NCI-H69 (cell line): ENCODE results near the gene BAX.

Source experiments
- DNase-seq: peaks from one replicate; lab custom pipeline; 2025; lab: John Stamatoyannopoulos, UW

The BAX gene

DNA sequence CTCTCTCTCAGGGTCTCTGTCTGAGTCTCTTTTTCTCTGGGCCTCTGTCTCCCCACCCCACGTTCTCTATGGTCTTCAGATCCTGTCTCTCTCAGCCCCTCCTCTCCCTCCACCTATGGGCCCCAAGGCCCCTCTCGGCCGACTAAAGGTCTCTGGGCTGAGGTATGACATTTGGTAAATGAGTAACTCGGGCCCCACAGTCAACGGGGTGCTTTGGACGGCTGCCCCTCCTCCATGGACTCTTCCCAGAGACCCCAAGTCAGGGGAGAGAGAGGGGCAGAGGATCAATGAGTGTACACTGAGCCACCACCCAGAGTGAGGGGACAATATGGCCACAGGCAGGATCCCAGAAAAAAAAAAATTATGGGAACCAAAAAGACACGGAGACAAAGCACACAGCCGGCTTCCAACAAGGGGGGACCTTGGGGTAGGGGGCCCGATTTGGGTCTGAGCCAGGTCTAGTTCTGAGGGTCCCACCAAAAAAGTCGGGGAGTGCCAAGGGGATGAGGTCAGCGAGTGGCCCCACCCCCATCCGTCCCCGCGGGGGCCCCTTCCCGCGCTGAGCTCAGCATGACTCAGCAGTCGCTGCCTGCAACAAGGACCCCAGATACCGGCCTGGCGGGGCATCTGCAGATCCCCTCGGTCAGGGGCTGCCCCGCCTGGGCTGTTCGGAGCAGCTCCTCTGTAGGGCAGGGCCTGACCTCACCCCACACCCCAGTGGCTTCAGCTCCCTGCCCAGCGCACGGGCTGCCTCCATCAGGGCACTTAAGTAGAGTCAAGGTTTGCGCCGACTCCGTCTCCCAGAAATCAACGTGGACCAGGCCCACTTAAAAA, 8.9 kb downstream of the BAX start:
- peak; percentile 50 for DNase-seq

DNA sequence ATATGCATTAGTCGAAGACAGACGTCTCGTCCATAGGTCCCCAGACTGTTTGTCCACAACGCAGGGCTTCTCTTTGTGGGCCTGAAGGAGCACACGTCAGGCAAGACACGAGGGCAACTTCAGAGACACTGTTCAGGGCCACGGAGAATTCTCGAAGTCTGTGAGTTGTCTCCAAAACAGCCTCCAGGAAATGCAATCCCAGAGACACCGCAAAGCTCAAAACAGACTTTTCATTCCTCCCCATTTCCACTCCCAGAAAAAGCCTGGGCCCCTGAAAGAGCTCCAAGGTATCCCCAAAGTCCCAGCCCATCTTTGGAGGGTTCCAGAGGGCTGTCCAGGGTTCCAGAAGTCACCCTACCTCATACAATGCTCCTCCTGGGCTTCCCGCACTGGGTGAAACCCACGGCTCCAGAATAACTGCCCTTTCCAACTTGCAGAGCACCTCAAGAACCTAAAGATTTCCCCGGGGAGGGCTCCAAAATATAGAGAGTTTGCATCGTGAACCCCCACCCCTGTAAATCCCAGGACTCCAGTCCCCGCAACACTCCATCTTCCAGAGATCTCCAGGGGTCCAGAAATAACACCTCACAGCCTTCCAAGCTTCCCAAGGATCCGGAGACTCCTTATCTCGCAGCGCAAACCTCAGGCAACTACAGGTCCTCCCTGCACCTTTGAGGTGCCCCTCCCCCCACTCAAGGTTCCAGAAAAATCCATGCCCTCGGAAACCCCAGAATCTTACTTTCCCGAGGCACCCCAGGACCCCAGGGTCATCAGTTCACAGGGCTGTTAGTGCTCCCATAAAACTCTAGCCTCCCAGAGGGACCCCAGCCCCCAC, 9.7 kb downstream of the BAX start:
- peak; percentile 61 for DNase-seq

DNA sequence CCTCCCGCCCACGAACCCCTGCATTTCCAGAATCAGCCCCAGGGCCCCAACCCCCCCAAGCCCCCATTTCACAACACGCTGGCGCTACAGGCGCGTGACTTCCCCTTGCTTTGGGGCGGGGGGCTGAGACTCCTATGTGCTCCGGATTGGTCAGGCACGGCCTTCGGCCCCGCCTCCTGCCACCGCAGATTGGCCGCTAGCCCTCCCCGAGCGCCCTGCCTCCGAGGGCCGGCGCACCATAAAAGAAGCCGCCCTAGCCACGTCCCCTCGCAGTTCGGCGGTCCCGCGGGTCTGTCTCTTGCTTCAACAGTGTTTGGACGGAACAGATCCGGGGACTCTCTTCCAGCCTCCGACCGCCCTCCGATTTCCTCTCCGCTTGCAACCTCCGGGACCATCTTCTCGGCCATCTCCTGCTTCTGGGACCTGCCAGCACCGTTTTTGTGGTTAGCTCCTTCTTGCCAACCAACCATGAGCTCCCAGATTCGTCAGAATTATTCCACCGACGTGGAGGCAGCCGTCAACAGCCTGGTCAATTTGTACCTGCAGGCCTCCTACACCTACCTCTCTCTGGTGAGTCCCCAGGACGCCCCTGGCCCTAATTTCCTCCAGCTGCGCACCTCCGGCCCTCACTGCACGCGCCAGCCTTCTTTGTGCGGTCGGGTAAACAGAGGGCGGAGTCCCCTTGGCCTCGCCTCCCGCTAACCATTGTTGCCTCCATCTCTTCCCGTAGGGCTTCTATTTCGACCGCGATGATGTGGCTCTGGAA, 10.5 kb downstream of the BAX start, which contains the start of gene FTL:
TSS of gene FTL (plus strand) at position 270 of the 766 bp plus-strand sequence. CDS start at position 469, 199 bp downstream.
- peak; percentile 97 for DNase-seq

DNA sequence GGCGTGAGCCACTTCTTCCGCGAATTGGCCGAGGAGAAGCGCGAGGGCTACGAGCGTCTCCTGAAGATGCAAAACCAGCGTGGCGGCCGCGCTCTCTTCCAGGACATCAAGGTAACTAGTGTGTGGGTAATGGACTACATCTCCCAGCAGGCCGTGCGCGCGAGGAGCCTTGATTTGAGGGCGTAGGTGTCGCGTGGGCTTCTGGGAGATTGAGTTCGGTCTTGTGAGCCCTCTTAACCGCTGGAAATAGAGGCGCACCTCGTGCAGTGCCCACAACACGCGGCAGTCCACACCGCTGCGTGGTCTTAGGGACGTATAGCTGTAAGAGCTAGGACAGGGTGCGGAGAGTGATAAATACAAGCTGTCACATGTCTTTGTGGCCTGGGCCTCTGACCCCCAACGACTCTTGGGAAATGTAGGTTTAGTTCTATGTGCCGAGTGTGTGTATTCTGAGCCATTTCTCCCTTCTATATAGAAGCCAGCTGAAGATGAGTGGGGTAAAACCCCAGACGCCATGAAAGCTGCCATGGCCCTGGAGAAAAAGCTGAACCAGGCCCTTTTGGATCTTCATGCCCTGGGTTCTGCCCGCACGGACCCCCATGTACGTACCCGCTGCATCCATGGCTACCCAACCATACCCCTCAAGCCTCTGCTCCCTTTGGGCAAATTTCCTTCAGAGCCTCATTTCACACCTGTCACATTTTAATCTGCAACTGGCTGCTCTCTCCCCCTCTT, 11.3 kb downstream of the BAX start:
- DNase-seq = peak; percentile 94

DNA sequence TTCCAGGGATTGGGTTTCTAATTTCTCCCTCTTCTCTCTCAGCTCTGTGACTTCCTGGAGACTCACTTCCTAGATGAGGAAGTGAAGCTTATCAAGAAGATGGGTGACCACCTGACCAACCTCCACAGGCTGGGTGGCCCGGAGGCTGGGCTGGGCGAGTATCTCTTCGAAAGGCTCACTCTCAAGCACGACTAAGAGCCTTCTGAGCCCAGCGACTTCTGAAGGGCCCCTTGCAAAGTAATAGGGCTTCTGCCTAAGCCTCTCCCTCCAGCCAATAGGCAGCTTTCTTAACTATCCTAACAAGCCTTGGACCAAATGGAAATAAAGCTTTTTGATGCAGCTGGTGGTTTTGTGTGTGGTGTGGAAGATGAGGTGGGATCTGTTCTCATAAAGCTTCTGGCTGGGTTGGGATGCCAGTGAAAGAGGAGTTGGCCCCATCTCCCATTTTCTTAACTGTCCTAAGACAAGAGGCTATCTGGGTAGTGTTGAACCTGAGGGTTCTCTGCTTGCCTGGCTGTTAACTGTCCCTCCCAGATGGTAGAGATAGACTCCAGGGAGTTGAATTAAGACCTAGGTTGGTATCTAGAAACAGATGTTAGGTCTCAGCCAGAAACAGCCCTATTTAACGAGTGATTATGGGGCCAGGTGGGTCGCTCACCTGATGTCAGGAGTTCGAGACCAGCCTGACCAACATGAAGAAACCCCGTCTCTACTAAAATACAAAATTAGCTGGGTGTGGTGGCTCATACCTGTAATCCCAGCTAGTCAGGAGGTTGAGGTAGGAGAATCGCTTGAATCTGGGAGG, 12.1 kb downstream of the BAX start:
- DNase-seq = peak; percentile 13

DNA sequence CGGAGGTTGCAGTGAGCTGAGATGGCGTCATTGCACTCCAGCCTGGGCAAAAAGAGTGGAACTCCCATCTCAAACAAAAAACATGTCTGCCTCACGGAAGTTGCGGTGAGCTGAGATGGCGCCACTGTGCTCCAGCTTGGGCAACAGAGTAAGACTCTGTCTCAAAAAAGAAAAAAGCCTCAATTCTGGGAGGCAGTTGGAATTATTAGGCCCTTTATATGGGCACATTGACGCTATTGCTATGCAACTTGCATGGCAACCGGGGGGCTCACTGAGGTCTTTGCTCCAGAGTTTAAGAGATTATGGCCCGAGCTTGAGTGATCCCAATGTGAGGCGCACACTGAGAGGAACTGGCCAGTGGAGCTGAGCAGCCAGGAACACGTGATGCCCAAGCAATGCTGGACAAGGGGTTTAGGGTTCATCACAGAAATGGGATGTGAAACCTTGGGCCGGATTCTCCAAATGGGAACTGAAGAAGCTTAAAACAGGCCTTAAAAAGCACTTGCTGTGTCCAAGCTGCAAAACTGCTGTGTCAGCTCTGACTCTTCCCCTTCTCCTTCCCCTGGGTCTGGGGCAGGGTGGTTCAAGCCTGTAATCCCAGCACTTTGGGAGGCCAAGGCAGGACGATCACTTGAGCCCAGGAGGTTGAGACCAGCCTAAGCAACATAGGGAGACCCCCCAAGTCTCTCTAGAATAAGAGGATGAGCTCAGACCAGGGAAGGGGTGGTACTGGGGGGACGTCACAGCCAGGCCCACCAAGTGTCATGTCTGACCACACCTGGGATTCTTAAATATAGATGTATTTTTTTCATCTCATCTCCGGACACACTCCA, 12.9 kb downstream of the BAX start:
- no peak for DNase-seq

DNA sequence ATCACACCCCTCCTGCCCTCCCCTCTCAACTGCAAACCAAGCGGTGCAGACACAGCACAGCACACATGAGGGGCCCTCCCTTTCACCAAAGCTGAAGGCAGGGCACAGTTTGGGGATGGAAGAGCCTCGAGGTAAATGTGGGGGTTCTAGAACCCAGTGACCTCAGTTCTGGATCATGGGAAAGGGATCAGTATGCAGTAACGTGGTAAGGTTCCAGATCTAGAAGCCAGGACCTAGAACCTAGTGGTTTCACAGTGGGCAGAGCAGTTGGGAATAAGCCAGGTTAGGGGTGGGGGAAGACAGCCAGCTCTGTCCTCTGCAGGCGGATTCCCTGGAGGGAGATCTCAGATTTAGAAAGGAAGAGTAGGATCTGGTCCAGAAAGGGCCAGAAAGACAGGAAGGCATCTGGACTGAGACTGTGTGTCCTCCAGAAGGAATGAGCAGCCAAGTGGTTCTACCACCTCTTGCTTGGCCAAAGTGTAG, 13.5 kb downstream of the BAX start:
- DNase-seq = no peak

DNA sequence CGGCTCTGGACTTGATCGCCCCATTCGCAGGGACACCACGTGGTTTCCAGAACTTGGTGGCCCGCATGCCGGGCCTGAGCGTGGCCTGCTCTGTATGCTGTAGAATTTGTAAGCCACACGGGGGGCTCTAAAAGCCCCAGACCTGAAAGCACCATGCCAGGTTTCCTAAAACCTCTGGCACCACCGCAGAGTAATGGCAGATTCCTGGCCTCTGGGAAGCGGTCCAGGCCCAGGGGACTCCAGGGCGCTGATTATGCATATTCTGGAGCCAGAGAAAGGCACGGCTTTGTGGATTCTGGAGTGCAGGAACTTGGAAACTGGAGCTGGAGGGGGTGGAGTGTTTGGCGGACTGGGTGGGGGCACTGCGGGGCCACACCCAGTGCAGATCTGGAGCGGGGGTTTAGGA, 14.1 kb downstream of the BAX start:
- DNase-seq = no peak

DNA sequence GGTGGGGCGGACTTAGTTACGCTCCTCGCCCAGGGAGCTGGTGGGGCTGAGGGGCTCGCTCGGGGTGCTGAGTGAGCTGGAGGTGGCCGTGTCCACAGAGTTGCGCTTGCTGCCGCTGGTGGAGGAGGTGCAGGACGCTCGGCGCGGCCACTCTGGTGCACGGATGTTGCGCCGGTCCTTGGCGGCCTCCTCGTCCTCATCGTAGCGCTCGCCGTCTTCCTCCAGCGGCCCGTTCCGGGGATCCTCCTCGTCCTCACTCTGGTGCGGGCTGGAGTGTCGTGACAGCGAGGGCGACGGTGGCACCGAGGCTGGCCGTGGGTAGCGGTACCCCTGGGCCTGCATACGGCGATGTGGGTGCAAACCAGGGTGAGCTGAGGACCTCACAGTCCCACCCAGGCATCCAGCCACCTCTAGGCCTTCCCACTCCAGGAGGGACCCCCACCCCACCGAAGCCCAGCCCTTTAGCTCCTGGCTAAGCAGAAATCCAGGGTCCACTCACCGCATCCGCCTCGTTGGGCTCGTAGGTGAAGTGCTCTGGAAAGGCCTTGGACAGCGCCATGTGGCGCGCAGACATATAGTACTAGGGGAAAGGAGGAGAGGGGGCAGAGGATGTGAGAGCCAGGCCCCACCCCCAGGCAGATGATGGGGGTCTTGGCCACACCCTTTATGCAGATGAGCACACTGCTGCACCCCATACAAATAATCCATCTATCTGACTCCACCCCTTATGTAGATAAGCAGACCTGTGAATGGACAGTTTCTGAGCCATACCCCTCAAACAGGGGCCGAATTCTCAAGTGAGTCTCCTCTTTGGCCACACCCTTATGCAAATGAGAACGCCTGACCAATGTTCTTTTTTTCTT, 14.8 kb downstream of the BAX start:
- DNase-seq = peak; percentile 57

DNA sequence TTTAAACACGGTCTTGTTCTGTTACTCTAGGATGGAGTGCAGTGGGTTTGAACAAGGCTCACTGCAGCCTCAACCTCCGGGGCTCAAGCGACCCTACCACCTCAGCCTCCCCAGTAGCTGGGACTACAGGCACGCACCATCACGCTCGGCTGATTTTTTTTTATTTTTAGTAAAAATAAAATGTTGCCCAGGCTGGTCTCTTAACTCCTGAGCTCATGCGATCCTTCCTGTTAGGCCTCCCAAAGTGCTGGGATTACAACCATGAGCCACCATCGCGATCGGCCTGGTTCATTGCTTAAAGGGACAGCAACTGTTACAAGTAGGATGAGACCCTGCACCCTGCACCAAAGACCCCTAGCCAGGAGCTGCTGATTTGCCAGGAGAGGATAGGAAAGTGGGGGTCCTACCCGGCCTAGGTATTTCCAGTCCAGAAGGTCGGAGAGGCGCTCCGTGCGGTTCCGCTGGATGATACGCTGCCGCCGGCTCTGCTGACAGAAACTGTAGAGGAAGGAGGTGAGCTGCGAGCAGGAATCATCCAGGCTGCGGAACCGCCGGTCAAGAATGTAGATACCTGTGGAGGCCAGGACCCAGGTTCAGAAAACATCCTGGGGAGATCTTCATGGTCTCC, 15.6 kb downstream of the BAX start:
- no peak for DNase-seq

DNA sequence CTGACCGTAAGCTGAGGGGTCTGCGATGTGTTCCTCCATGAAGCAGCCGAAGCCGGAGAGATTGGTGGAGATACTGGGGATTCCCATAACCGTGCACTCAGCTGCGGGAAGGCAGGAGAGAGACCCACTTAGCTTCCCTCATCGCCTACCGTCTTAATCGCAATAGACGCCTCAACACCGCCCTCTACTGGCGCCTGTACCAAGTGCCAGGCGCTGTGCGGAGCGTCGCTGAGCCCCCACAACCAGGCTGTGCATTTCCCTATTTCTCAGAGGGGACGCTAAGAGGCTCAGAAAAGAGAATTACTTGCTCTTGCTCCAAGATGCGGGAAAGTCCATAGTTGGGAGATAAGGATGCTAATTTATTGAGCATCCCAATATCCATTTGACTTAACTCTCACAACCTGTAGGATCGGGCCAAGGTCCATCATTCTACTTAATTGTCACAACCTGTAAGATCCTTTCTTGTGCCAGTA, 16.3 kb downstream of the BAX start:
- peak; percentile 65 for DNase-seq

DNA sequence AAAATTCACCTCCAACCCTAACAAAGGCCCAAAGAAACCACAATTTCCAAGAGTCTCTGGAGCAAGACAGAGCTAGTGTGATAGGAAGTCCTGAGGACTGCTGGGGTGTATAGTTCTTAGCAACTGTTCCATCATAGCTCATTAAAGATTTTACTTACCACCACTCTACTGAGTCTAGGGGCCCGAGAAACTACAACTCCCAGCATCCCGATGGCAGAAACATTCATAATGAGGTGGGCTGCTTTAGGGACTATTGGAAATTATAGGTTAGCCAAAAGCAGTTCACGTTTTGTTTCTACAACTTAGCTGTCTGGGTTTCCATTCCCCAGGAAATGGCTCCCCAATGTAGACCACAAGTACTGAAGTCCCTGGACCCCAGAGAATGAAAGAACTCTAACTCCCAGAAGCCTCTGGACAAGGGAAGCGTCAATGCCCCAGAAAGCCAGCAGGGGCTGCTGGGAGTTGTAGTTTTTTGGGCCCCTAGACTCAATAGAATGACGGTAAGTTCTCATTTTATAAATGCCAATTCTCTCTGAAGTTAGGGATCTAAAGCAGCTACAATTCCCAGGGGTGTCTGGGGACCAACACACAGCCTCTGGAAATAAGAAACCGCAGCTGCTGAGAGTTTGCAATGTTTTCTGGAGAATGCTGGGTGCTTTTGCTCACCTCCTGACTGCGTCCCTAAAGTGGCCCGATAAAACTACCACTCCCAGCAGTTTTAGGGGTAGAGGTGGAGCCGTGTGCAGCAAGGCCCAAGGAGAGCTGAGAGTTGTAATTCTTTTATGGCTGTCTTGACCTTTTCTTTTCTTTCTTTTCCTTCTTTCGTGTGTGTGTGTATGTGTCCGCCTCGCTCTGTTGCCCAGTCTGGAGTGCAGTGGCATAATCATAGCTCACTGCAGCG, 21.5 kb downstream of the BAX start:
- DNase-seq = peak; percentile 47

DNA sequence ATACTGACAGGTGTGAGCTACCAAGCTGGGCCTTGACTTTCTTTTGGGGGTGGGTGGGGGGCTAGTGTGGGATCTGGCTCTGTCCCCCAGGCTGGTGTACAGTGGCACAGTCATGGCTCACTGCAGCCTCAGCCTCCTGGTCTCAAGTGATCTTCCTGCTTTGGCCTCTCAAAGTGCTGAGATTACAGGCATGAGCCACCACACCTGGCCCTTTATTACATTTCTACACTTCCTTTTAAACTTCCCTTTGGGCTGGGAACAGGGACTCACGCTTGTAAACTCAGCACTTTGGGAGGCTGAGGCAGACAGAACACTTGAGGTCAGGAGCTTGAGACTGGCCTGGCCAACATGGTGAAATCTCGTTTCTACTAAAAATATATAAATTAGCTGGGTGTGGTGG, 22.4 kb downstream of the BAX start:
- DNase-seq = no peak

DNA sequence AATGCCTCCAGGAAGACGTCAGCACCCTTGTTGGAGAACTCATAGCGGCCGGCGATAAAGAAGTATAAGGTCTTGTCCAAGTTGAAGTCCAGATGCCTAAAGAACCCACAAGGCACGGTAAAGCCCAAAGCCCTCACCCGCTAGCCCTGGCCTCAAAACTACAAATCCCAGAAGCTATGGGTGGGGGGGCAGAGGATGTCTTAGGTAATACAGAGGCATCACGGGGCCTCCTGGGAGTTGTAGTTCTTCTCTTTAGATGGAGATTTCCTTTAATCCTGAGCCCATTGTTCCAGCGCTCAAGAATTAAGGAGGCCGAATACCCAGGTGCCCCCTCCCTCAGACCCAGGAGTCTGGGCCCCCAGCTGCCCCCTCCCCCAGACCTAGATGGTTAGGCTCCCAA, 27.6 kb downstream of the BAX start:
- no peak for DNase-seq

DNA sequence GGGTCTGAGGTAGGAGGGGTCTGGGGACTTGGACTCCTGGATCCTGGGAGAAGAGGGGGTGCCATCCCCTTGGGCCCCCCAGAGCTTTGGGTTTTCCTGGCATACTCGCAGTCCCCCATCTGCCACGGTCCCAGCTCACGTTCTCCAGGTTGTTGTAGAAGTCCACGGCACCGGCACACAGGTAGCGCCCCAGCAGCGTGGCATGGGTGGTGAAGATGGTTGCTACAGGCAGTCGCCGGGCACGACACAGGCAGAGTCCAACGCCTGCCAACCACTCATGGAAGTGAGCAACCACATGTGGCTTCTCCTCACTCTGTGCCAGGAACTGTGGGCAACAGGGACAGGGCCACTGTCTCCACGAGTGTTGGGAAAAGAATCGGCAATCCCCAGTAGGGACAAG, 31.0 kb downstream of the BAX start:
- DNase-seq = no peak

DNA sequence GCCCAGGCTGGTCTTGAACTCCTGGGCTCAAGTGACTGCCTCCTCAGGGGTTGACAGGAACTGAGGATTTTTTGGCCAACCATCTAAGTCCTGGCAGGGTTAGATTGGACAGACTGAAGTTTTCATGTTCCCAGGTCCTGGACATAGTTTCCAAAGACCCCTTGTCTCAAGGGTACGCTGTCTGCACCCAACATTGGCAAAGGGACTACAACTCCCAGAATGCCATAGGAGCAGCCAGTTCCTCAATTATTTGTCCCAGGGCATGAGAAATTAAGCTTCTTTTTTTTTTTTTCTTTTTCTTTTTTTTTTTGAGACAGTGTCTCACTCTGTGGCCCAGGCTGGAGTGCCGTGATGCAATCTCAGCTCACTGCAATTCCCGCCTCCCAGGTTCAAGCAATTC, 31.5 kb downstream of the BAX start:
- DNase-seq = no peak

DNA sequence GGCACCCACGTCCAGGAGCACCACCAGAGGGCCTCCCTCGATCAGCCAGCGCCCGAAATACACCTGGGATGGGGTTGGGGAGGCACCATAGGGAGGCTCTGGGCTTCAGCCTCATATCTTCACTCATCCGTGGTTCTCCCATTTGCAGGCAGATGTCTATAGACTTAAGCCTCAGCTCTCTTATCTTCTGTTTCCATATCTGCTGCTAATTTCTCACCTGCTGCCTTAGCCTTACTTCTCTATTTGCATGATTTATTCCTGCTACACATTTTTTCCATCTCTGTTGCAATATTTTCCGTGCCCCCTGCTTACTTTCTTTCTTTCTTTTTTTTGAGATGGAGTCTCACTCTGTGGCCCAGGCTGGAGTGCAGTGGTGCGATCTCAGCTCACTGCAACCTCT, 32.6 kb downstream of the BAX start:
- DNase-seq = no peak
